GM04503 (cell line): ENCODE measurements around the gene SLC25A53.
A peak's percentile ranks its signal among the peaks of the same experiment; 100 is the strongest.
"Not testable (repeated sequence)": the region's sequence is repeated elsewhere in the genome, so short reads cannot be mapped to it uniquely, and the experiment has no call there.

Source experiments
- DNase-seq: peaks from one replicate; pipeline ENCODE4 v3.0.0-alpha.2; 2012; ENCODE audit warnings: low read depth

The SLC25A53 gene

DNA sequence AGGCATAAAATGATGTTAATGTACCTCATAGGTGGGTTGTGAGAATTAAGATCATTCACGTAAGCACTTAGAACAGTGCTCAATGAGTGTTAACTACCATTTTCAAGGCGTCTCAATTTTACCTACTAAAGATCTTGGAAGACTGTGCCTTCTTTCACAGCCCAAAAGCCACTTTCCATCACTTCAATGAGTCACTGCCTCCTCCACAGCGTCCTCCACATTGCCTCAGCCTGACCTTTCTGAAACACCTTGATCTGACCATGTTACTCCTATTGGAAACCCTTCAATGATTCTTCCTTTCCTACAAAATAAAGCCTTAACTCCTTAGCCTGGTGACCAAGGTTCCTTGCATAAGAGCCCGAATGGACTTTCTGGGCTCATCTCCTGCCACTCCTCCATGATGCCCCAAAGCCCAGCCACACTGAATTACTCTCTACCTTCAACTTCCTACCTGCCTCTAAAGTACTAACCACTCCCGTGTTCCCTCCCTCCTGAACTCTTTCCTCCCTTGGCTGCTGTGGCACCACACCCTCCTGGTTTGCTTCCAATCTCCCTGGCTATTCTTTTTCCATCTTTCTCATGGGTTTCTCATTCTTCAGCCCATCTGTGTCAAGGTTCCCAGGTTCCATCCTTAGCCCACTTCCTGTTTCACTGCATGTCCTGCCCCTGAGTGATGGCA lies 22.1 kb downstream of the SLC25A53 start:
- DNase-seq, result no peak

DNA sequence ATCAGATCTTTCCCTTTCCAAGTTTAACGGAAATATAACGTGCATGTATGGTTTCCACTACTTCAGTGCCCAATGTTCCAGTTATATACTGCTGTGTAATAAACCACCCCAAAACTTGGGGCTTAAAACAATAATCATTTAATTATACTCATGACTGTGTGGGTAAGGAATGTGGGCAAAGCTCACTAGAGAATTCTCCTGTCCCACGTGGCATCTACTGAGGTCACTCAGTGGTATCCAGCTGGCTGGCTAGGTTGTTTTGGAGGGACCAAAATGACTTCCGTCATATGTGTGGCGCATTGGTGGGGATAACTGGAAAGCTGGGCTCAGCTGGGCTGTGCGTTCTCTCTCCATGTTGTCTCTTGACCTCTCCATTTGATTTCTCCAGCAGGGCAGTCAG lies 26.0 kb downstream of the SLC25A53 start:
- no peak for DNase-seq

DNA sequence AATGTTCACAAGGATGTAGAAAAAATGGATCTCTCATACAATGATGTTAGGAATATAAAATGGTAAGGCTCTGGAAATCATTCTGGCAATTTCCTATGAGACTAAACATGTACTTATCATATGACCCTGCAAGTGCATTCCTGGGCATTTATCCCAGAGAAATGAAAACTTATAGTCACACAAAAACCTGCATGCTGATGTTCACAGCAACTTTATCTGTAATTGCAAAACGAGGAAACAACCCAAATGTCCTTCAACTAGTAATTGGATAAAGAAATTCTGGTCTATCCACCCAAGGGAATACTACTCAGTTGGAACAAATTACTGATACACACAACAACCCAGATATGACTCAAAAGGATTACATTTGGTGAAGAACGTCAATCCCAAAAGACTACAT lies 30.0 kb downstream of the SLC25A53 start:
- no peak for DNase-seq

- DNase-seq, result no peak
These were observed 34.0 kb downstream of the SLC25A53 start for GRCh38 chrX:104122829-104123228.

GRCh38 chrX:104118765-104119164 lies 38.0 kb downstream of the SLC25A53 start:
- no peak for DNase-seq

DNA sequence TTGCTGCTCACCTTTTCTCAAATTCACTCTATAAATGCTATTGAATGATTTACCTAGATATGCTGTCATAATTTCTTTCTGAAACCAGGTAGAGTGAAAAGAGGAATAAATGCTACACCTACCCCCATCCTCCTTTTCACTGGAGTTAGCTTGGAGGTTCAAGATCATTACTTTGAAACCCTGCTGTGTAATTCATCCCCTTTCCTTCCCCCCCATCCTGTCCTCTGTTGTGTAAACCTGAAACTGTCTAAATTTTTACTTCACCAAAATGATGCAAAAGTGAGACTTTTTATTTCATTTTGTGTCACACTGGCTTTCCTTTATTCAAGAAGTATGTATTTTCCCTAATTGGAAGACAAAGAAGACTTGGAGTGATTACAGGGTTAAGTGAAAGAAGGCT lies 39.0 kb downstream of the SLC25A53 start:
- no peak for DNase-seq

- DNase-seq, result no peak
These were observed 43.4 kb downstream of the SLC25A53 start for GRCh38 chrX:104113222-104113965.

DNA sequence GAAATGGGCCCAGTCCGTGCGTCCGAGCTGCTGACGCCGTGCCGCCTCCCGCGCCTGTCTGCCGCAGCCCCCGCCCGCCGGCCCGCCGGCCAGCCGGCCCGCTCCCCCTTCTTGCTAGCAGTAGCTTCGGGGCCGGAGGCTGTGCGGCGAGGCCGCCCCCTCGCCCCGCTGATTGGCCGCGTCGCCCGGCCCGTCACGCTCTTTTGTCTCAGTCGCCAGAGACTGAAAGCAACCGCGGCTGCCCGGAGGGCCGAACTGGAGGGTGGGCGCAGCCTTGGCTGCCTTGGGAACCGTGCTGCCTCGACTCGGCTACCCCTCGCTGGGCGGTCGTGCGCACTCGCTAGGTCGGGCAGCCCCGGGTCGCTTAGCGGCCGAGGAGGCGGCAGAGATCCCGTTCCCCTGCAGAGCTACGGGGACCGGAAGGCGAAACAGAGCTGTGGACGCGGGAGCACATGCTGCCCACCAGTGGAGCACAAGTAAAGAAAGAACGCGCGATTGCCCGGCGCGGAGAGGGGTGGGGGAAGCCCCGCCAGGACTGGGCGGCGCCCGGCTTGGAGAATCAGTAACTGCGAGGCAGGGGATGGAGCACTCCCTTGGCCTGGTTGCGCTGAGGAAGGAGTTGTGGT lies 44.4 kb downstream of the SLC25A53 start, which contains the start of gene ZCCHC18:
Gene ZCCHC18, plus strand, starts transcription at position 198 of the 626 bp plus-strand sequence. CDS start 1,589 bp downstream, outside the sequence.
- no peak for DNase-seq

DNA sequence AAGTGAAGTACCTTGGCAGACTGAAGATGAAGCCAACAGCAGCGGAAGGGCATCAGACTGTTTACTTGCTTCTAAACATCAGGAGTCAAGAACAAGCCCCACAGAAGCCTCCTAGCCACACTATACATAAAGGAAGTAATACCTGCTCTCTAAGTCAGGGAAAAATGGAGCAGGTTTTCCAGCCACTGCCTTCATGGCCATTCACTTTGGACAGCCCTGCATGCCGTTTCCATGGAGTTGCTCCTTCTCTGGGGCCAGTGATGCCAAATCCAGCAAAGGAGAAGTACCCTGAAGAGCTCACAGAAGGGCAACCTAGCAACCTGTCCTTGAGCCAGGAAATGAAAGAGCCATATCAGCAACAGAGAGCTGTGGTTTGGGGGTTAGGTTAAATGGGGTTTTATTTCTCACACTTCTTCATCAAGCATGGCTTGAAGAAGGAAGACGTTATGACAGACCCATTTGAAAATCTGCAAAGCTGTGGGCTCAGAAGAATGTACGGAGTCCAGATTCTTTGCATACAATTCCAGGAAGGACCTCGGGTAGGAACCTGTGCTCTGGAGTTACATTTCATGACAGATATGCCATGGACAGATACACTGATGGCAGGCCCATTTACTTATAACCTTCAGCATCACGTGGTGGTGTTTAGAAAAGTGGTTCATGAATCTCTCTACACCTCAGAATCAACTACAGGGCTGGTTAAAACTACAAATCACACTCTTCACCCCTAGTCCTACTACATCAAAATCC lies 46.1 kb downstream of the SLC25A53 start:
- not testable (repeated sequence) for DNase-seq

- DNase-seq, result no peak
These were observed 47.9 kb downstream of the SLC25A53 start for GRCh38 chrX:104108955-104109354.

- no peak for DNase-seq
These were observed 51.2 kb downstream of the SLC25A53 start for GRCh38 chrX:104105330-104106262.

DNA sequence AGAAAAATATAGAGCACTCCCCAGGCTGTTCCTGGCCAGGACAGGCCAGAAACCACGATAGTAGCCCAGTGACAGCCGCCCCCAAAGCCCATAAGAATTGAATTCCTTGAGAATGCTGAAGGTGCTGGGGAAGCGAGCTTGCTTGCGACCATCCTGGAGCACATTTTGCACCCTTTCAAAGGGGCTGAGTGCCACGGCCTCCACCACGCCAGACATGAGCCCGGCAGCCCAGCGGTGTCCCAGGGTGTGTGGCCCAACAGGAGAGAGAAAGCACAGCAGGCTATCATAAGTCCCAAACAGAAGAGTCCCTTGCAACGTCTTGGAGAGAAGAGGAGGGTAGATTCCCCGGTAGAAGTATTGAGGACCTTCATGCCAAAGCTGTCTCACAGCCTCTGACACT lies 52.1 kb downstream of the SLC25A53 start:
- DNase-seq, result no peak

DNA sequence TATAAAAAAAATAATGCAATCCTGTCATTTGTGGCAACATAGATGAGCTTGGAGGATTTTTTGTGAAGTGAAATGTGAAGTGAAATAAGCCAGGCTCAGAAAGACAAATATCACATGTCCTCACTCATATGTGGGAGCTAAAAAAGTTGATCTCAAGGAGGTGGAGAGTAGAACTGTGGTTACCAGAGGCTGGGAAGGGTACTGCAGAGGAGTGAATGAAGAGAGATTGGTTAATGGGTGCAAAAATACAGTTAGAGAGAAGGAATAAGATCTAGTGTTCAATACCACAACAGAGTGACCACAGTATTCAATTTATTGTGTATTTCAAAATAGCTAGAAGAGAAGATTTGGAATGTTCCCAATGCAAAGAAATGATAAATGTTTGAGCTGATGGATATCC lies 57.9 kb downstream of the SLC25A53 start:
- DNase-seq, result no peak

DNA sequence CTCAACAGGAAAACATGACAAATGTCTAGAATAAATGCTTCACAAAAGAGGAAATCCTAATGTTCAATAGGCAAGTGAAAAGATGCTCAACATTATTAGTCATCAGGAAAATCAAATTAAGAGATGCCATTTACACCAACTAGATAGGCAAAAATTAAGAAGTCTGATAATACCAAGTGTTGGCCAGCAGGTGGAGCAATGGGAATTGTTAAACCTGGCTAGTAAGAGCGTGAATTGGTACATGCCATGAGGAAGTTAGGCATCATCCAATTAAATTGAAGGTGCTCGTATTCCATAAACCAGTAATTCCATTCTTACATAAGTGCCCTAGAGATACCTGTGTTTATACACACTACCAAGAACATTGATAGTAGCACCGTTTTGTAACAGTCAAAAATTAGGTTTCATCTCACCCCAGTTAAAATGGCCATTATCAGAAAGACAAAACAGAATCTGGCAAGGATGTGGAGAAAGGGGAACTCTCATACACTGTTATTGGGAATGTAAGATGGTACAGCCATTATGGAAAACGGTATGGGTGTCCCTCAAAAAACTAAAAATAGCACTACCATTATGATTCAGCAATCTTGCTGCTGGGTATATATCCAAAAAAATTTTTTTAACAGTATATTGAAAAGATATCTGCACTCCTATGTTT lies 58.5 kb downstream of the SLC25A53 start:
- DNase-seq, result peak; percentile 13

- DNase-seq, result no peak
These were observed 70.9 kb downstream of the SLC25A53 start for GRCh38 chrX:104085919-104086318.

DNA sequence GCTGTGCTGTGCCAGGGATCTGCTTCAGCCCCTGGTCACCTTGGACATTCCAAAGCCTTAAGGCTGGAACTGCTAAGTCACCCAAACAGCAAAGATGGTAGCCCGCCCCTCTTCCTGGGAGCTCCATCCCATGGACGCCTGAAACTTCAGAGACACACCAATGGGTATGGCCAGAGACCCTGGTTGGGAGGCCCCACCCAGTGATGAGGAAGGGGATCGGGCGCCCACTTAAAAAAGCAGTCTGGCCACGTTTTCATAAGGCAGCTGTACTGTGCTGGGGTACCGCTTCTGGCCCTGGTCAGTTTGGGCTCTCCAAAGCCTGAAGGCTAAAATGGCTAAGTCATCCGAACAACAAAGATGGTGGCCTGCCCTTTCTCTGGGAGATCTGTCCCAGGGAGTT lies 71.3 kb downstream of the SLC25A53 start:
- no peak for DNase-seq

DNA sequence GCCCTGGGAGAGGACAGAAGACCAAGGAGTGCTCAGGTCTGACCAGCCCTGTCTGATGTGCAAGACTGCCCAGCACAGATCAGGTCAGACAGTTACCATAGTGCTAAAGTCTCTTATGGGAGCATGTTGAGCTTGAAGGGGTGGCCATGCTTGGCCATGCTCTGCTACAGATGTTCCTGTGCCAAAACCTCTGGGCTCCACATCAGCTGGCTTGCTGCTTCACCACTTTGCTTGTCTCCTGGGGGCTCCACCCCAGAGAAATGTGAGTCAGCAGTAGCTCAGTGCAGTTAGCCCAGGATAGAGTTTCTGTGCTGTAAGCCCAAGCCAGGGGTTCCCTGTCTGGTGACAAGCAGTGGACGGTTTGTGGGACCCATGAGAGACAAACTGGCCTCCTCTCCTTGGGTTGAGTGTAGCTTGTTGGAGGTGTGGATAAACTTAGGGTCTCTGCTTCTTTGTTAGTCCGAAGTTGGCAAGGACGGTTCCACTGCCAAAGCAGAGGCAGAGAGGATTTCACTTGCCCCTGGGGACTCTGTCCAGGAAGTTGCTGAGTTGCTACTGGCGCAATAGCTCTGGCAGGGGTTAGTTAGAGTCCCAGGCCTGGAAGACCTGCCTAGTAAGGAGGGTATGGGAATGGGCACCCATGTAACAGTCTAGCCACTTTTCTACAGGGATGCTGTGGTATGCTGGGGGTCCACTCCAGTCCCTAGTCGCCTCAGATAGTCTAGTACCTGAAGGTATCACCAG lies 72.1 kb downstream of the SLC25A53 start:
- no peak for DNase-seq

- DNase-seq, result no peak
These were observed 72.7 kb downstream of the SLC25A53 start for GRCh38 chrX:104084063-104084462.

DNA sequence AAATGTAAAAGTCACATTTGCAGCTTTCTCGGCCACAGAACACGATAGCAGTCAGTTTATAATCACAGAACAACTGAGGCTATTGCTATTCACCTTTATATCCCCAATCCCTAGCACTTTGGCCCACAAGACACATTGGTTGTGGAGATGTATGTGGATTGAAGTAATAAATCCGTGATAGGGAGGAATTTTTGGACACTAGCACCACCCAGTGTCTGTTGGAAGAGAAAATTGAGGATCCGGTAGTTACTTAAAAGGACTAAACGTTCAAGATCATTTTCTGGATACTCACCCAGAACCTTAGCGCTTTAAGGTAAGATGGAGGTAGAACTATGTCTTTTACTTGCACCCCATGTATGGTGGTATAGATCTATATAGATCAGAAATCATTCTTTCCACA lies 79.0 kb downstream of the SLC25A53 start:
- not testable (repeated sequence) for DNase-seq
